Measurements from ENCODE around the gene USF2. TPM values are rescaled to one million over a fixed set of nuclear protein-coding genes. Genes with fewer than 3 reads are reported as not detected.

USF2 gene
- total and polyA plus RNA-seq, 10 of the 15 experiments (the other 5 are each of a cell fraction or from before 2014, with no cell fraction given) = 0.56 to 157 (median 65.5) TPM

- 92% methylated on average over 9 of the region's 9 CpGs for WGBS (ENCODE audit: insufficient coverage, insufficient replicate concordance, low lambda C conversion rate, missing lambda C conversion rate)
- Histone ChIP-seq H3K36me3 (ENCODE audit: control insufficient read depth in 2 of 2, insufficient read depth in 2 of 2, low read length in 1 of 2) (peaks cover 4 to 6% of the 10 kb centered on the region in 2 experiments; a peak in 3 of 4 replicates), H2AFZ (ENCODE audit: control insufficient read depth, low read depth, low read length) (no peak overlapping the region), H3K79me2 (ENCODE audit: control insufficient read depth, insufficient read depth, low read length) (peaks cover 18% of the 10 kb centered on the region), H4K20me1 (ENCODE audit: control insufficient read depth, insufficient read depth) (no peaks in the 10 kb centered on the region), H3K9ac (ENCODE audit: control insufficient read depth, insufficient read depth, low read length) (no peak overlapping the region), H3K9me3 (replicated peaks; ENCODE audit: control insufficient read depth, insufficient read depth, low read length) (no peaks in the 10 kb centered on the region), H3K4me2 (ENCODE audit: control insufficient read depth, insufficient read depth) (no peak overlapping the region), H3K27me3 (replicated peaks in 1 of 2; ENCODE audit: control insufficient read depth in 2 of 2, insufficient read depth in 2 of 2, low read length in 1 of 2) (no peaks in the 10 kb centered on the region), H3K4me1 (ENCODE audit: control insufficient read depth, insufficient read depth, low read length) (no peaks in the 10 kb centered on the region), H3K4me3 (no peak overlapping the region), H3K27ac (ENCODE audit: control insufficient read depth, insufficient read depth) (no peak overlapping the region)
- ChIA-PET RAD21 (ENCODE audit: unreplicated experiment) (interaction anchor here (1.7 kb wide), 1 partner anchor 112 kb away, joined by 3 read pairs; no protein-coding TSS in a partner anchor), CTCF (no interaction called here), SMC1A (ENCODE audit: uncharacterized antibody, unreplicated experiment) (interaction anchor here (0.7 to 1.6 kb wide), 2 partner anchors 11 to 48 kb away, joined by 3 read pairs; no protein-coding TSS in a partner anchor), POLR2A (interaction anchor here (0.5 kb wide), 1 partner anchor 381 kb away, joined by 6 read pairs; no protein-coding TSS in a partner anchor)
- ATAC-seq = no peak
- in situ Hi-C loops (cut with MboI) (no loop called here), intact Hi-C loops (cut with micrococcal nuclease; ENCODE audit: unreplicated experiment) (no loop called here)
- no TSS peak for BruUV-seq (replicated peaks)
- FAIRE-seq = no peak
- no peak for DNase-seq (ENCODE audit: low read depth, low spot score)
- TF ChIP-seq ETV6 (conservative IDR thresholded peaks at IDR 0.05 in 1 of 2, IDR thresholded peaks at IDR 0.05 in 1 of 2; ENCODE audit: borderline replicate concordance in 1 of 2, low read depth in 1 of 2) (no peak), NBN (IDR thresholded peaks at IDR 0.05) (no peak), HDAC2 (IDR thresholded peaks at IDR 0.05) (no peak), ZNF622 (IDR thresholded peaks at IDR 0.05) (no peak), SMAD5 (IDR thresholded peaks at IDR 0.05; ENCODE audit: low read depth) (no peak), POLR2AphosphoS5 (IDR thresholded peaks at IDR 0.05; ENCODE audit: low read length) (no peak), POU2F2 (IDR thresholded peaks at IDR 0.05; ENCODE audit: borderline replicate concordance, low read depth, low read length) (no peak), SUPT20H (IDR thresholded peaks at IDR 0.05; ENCODE audit: borderline replicate concordance, control insufficient read depth, low read depth, low read length) (no peak), MEF2B (IDR thresholded peaks at IDR 0.05; ENCODE audit: partially characterized antibody, poor library complexity, severe bottlenecking) (no peak), HDAC6 (IDR thresholded peaks at IDR 0.05; ENCODE audit: unreplicated experiment) (no peak), RELA (IDR thresholded peaks at IDR 0.05; ENCODE audit: borderline replicate concordance, partially characterized antibody) (no peak), BMI1 (IDR thresholded peaks at IDR 0.05; ENCODE audit: borderline replicate concordance) (no peak)
- TF ChIP-seq, protein P1, sequence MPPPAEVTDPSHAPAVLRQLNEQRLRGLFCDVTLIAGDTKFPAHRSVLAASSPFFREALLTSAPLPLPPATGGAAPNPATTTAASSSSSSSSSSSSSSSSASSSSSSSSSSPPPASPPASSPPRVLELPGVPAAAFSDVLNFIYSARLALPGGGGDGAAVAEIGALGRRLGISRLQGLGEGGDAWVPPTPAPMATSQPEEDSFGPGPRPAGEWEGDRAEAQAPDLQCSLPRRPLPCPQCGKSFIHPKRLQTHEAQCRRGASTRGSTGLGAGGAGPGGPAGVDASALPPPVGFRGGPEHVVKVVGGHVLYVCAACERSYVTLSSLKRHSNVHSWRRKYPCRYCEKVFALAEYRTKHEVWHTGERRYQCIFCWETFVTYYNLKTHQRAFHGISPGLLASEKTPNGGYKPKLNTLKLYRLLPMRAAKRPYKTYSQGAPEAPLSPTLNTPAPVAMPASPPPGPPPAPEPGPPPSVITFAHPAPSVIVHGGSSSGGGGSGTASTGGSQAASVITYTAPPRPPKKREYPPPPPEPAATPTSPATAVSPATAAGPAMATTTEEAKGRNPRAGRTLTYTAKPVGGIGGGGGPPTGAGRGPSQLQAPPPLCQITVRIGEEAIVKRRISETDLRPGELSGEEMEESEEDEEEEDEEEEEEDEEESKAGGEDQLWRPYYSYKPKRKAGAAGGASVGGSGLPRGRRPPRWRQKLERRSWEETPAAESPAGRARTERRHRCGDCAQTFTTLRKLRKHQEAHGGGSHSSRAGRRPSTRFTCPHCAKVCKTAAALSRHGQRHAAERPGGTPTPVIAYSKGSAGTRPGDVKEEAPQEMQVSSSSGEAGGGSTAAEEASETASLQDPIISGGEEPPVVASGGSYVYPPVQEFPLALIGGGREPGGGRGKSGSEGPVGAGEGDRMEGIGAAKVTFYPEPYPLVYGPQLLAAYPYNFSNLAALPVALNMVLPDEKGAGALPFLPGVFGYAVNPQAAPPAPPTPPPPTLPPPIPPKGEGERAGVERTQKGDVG (CRISPR knock-in tag; IDR thresholded peaks at IDR 0.05) = no peak
- TF ChIP-seq, protein P2, sequence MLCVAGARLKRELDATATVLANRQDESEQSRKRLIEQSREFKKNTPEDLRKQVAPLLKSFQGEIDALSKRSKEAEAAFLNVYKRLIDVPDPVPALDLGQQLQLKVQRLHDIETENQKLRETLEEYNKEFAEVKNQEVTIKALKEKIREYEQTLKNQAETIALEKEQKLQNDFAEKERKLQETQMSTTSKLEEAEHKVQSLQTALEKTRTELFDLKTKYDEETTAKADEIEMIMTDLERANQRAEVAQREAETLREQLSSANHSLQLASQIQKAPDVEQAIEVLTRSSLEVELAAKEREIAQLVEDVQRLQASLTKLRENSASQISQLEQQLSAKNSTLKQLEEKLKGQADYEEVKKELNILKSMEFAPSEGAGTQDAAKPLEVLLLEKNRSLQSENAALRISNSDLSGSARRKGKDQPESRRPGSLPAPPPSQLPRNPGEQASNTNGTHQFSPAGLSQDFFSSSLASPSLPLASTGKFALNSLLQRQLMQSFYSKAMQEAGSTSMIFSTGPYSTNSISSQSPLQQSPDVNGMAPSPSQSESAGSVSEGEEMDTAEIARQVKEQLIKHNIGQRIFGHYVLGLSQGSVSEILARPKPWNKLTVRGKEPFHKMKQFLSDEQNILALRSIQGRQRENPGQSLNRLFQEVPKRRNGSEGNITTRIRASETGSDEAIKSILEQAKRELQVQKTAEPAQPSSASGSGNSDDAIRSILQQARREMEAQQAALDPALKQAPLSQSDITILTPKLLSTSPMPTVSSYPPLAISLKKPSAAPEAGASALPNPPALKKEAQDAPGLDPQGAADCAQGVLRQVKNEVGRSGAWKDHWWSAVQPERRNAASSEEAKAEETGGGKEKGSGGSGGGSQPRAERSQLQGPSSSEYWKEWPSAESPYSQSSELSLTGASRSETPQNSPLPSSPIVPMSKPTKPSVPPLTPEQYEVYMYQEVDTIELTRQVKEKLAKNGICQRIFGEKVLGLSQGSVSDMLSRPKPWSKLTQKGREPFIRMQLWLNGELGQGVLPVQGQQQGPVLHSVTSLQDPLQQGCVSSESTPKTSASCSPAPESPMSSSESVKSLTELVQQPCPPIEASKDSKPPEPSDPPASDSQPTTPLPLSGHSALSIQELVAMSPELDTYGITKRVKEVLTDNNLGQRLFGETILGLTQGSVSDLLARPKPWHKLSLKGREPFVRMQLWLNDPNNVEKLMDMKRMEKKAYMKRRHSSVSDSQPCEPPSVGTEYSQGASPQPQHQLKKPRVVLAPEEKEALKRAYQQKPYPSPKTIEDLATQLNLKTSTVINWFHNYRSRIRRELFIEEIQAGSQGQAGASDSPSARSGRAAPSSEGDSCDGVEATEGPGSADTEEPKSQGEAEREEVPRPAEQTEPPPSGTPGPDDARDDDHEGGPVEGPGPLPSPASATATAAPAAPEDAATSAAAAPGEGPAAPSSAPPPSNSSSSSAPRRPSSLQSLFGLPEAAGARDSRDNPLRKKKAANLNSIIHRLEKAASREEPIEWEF (IDR thresholded peaks at IDR 0.05; ENCODE audit: insufficient replicate concordance, low read depth, low read length) = no peak
Observed at GRCh38 chr19:35253316-35254286, 15.2 kb upstream of the USF2 start.
